ENCODE measurements around the gene TNFAIP2.
A peak's percentile ranks its signal among the peaks of the same experiment; 100 is the strongest.

The TNFAIP2 gene, protein sequence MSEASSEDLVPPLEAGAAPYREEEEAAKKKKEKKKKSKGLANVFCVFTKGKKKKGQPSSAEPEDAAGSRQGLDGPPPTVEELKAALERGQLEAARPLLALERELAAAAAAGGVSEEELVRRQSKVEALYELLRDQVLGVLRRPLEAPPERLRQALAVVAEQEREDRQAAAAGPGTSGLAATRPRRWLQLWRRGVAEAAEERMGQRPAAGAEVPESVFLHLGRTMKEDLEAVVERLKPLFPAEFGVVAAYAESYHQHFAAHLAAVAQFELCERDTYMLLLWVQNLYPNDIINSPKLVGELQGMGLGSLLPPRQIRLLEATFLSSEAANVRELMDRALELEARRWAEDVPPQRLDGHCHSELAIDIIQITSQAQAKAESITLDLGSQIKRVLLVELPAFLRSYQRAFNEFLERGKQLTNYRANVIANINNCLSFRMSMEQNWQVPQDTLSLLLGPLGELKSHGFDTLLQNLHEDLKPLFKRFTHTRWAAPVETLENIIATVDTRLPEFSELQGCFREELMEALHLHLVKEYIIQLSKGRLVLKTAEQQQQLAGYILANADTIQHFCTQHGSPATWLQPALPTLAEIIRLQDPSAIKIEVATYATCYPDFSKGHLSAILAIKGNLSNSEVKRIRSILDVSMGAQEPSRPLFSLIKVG

GRCh38 chr14:103122947-103123633 is at the start of gene TNFAIP2:
TSS of gene TNFAIP2 (plus strand) at chr14:103123461. CDS start at chr14:103126458, 2,997 bp downstream.
- DNase-seq: no peak

DNA sequence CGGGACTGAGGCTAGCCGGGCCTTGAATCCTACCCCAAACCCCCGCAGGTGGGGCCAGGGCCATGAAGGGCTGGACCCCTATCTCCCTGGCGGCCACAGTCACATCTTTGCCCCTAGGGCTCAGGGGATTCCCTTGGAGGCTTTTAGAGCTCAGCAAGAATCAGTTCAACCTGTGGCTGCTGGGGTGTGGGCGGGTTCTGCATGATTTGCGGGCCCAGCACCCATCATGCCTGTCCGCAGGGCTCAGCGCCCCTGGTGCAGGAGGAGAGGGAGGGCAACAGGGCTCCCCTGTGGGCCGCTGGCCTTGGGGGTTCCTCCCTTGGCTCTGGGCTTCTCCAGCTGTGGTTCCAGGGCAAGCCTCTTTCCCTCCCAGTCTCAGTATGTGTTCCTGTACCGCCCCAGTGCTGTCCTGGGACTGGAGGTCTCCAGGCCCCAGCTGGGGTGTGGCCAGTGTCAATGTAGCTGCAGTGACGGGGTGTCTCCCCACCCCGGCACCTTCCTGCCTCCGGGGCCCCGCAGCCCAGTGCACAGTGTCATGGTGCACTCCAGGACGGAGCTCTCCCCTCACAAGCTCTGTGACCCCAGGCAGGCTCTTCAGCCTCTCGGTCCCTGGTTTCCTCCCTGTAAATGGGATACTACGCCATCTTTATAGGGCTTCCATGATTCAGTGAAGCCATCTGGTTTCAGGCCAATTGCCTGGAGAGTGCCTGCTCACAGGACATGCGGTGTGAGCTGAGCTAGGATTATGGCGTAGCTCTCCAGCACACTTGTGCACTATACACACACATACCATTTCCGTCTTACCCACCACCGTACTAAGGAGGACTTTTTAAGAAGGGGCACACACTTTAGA is 49.2 kb upstream of the TNFAIP2 start:
- DNase-seq: no peak

- DNase-seq: no peak
These were observed 48.4 kb upstream of the TNFAIP2 start for GRCh38 chr14:103074729-103075367.

DNA sequence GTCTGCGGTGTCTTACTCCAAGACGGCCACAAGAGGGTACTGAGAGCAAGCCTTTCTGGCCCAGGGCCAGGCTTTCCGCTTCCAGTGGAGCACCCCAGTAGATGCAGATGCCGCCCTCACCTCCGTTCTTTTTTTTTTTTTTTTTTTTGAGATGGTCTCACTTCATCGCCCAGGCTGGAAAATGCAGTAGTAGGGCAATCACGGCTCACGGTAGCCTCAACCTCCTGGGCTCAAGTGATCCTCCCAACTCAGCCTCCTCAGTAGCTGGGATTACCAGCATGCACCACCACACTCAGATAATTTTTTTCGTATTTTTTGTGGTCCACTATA is 44.9 kb upstream of the TNFAIP2 start:
- peak; percentile 48 for DNase-seq

GRCh38 chr14:103078860-103079587 is 44.2 kb upstream of the TNFAIP2 start:
- no peak for DNase-seq

DNA sequence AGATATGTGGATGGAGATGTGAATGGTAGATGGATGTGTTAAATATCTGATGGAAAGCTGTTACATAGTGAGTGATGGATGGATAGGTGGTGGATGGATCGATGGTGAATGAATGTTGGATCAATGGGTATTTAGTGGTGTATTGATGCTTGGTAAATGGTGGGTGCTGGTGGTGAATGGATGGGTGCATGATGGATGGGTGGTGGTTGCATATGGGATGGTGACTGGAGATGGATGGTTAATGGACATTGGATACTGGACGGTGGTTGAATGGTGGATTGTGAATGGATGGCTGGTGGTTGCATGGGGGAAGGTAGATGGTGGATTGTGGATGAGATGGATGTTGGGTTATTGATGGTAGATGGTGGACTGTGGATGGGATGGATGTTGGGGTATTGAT is 41.3 kb upstream of the TNFAIP2 start:
- DNase-seq: no peak

DNA sequence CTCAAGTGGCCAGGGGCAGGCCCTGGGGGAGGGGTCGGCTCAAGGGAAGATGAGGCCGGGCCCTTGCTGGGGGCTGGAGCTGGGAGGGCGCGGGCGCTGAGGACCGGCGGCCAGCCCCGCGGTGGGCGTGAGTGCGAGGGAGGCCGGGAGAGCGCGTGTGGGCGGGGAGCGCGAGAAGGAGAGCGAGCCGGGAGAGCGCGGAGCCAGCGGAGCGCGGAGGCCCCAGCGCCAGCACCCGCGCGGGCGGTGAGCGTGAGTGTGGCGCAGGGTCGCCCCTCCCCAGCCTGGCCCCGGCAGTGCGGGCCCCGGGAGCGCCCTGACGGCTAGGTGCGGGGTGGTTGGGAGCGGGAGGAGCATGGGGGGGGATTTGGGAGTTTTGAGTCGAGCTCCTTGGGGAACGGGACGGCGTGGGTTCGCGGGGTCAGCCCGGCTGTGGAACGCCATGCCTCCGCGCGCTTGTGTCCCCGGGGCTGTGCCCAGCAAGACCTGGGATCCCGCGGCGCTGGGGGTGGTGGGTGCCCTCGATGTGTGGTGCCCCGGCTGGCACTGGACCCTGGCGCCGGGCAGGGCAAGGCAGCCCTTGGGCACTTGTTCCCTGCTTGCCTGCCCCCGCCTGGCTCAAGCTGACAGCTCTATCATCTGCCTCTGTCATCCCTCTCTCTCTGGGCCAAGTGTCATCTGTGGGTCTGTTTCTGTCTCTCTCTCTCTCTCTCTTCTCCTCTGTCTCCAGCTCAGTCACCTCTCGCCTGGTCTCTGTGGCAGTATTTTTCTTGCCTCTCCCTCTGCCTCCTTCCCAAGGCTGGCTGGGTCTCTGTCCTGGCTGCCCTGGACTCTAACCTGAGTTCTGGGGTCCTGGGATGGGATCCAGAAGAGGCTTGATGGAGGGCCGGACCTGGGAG is 39.0 kb upstream of the TNFAIP2 start, which contains the start of gene LBHD2:
Gene LBHD2 (plus strand): TSS at position 190 of the 899 bp plus-strand sequence. CDS start 1,803 bp downstream, outside the sequence.
- no peak for DNase-seq

- no peak for DNase-seq
These were observed 37.9 kb upstream of the TNFAIP2 start for GRCh38 chr14:103085106-103086091.

DNA sequence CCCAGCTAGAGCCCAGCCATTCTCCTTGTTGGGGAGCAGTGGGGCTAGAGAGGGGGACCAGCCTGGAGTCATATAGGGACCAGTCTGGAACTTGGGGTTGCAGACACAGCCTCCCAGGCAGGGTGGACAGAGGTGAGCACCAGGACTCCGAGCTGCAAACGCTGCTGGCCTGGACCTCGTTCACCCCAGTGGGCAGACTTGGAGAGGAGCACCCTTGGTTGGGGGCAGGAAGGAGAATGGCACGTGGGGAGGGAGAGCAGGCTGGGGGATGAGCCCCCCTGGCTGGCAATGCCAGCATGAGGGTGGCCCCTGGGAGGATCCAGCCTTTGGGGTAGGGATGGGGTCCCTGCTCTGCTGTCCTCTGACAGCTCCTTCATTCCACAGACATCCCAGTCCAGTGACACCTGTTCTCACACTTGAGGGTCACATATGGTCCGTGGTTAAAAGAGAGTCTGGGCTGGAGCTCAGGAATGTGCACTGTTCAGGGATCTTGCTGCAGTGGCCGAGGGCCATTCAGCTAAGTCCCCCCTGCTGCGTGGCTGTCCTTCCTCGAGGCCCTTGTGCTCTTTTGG is 36.4 kb upstream of the TNFAIP2 start:
- DNase-seq: no peak

GRCh38 chr14:103087343-103087835 is 35.9 kb upstream of the TNFAIP2 start:
- DNase-seq: no peak

GRCh38 chr14:103088921-103089320 is 34.3 kb upstream of the TNFAIP2 start:
- DNase-seq: no peak

DNA sequence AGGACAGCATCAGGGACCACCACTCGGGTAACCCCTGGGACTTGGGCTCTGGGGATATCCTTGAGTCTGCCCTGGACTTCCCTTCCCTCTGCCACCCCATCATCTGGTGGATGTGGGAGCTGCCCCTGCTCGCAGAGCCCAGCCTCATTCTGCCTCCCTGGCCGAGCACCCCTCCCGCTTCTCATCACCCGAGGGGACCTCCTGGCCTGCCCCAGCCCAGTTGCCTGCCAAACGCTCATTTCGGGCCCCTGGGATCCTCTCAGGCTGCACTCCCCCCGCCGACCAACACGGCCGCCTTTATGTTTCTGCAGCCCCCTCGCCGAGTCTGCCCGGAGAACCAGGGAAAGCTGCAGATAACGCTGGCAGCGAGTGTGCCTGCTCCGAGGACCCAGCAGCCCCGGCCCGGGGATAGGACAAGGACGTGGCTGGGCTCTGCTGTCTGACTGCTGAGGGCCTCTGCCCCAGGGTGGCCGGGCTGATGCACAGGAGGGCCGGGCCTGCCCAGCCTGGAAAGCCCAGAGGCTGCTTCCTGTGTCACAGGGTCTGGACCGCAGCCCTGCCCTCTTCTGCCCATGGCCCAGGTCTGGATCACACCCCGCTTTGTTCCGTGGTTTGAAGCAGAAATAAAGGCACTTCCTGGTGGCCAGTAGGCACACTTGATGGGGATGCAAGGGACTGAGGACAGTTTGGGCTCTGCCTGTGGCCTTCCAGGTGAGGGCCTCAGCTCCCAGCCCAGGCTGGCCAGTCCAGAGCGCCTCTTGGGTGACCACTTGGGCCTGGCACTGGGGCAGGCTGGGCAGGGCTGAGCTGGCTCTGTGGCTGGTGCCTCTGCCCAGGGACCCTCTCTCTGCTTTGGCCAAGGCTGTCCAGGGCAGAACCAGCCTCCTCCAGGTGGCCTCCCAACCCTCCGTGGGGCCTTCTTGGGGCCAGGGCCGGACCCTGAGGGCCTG is 33.6 kb upstream of the TNFAIP2 start:
- DNase-seq: no peak

DNA sequence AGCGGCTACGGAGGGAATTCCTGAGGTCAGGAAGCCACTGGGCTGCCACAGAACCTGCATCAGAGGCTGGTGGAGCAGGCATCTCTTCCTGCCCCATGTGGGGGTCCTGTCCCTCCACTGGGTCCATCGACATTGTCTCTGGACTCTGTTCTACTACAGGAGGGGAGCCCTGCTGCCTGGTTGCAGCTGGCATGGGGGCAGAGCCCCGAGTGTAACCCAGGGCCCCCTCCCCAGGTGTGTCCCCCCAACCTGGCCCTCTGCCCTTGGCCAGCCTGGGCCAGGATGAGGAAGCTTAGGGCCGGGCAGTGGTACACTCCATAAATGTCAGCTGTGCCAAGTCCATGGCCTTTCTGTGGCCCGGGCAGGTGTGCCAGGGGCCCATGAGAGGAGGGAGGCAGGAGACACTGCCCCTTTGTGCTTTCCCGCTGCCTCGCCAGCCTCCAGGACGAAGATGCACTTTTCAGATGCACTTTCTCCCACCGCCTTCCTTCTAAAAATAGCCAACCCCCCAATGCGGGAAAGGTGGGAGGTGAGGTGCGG is 32.7 kb upstream of the TNFAIP2 start:
- DNase-seq: no peak

GRCh38 chr14:103091041-103091882 is 32.0 kb upstream of the TNFAIP2 start:
- DNase-seq: no peak

GRCh38 chr14:103091883-103092222 is 31.4 kb upstream of the TNFAIP2 start:
- DNase-seq: no peak

DNA sequence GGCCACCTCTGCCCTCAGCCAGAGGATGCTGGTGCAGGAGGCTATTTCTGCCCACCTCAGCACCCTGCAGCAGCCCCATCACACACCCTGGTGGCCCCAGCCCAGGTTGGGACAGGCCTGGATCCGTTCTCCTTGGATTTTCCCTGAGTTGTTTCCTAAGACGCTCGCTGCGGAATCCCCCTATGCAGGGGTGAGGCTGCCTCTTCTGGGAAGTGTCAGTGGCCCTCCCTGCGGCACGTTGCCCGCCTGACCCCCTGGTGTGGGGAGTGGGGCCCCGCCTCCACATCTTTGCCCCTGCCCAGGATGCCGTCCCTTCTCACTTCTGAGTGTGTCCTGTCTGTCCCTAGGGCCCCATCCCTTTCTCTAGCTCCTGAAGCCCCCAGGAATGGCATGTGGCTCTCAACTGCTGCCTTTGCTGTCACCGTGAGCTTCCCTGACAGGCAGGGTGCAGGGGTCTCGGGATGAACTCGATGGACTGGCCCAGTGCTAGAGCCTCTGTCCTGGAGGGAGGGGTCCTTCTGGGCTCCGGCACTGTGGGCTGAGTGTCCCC is 29.3 kb upstream of the TNFAIP2 start:
- DNase-seq: no peak

Measured in NK-92 treated with Interleukin-12 subunit alpha and Interleukin-12 subunit beta, amount 100 ng/mL, for 24 hours (cell line).